RWPE2 (cell line): ENCODE results near the gene SCRG1.
A peak's percentile ranks its signal among the peaks of the same experiment; 100 is the strongest.

Source experiments
- ATAC-seq: fragments of 200-7000 bp; cut with Tn5 transposase; 3 replicates; pipeline ENCODE4 v1.9.1; 2021; ENCODE audit warnings: low read depth
- DNase-seq: peaks from one replicate; pipeline ENCODE4 v3.0.0-alpha.2; 2020; ENCODE audit warnings: low spot score
- H3K27ac ChIP-seq: fragments of 450-650 bp; 2 replicates; pipeline ENCODE4 v1.5.1; 2017; ENCODE audit warnings: mild to moderate bottlenecking; ENCODE audit not compliant: poor library complexity, severe bottlenecking
- H3K27me3 ChIP-seq: fragments of 250-450 bp; sonication (Bioruptor Pico); 2 replicates; pipeline ENCODE4 v1.5.1; 2021; ENCODE audit warnings: mild to moderate bottlenecking, moderate library complexity; ENCODE audit not compliant: insufficient read depth, poor library complexity, severe bottlenecking
- H3K36me3 ChIP-seq: fragments of 250-450 bp; sonication (Bioruptor Pico); 2 replicates; pipeline ENCODE4 v1.5.1; 2020; ENCODE audit warnings: low read depth, mild to moderate bottlenecking, moderate library complexity
- H3K4me1 ChIP-seq: fragments of 250-450 bp; sonication (Bioruptor Pico); 2 replicates; pipeline ENCODE4 v1.5.1; 2021; ENCODE audit warnings: mild to moderate bottlenecking, moderate library complexity; ENCODE audit not compliant: insufficient read depth, poor library complexity, severe bottlenecking
- H3K4me3 ChIP-seq: fragments of 250-450 bp; sonication (Bioruptor Pico); 2 replicates; pipeline ENCODE4 v1.5.1; 2021; ENCODE audit warnings: mild to moderate bottlenecking, moderate library complexity; ENCODE audit not compliant: severe bottlenecking
- H3K9me3 ChIP-seq: fragments of 250-450 bp; sonication (Bioruptor Pico); 2 replicates; pipeline ENCODE4 v1.5.1; 2021; ENCODE audit warnings: mild to moderate bottlenecking, moderate library complexity; ENCODE audit not compliant: severe bottlenecking
- CTCF ChIP-seq: fragments of 450-650 bp; IDR thresholded peaks from one replicate; pipeline ENCODE4 v1.5.1; 2017; ENCODE audit warnings: mild to moderate bottlenecking, moderate library complexity; ENCODE audit not compliant: poor library complexity, severe bottlenecking

SCRG1 gene

GRCh38 chr4:173360587-173361221 is 38.2 kb downstream of the SCRG1 start:
- ATAC-seq (0 out of 3 replicates have a peak, but pooled peaks have one; percentile 17), DNase-seq (no peak)
- Histone ChIP-seq H3K9me3 (no peaks in the 10 kb centered on the region), H3K4me3 (no peak overlapping the region), H3K27ac (no peak overlapping the region), H3K27me3 (no peaks in the 10 kb centered on the region), H3K4me1 (no peaks in the 10 kb centered on the region), H3K36me3 (peaks cover 6% of the 10 kb centered on the region; the same call in 1 of the 2 replicates)
- TF ChIP-seq CTCF: peak; percentile 38

GRCh38 chr4:173357939-173358338 is 41.0 kb downstream of the SCRG1 start:
- H3K4me3 ChIP-seq: no peak overlapping the region
- ATAC-seq: no peak
- no peaks in the 10 kb centered on the region for H3K4me1 ChIP-seq
- H3K36me3 ChIP-seq: no peaks in the 10 kb centered on the region
- DNase-seq: no peak
- H3K27me3 ChIP-seq: no peaks in the 10 kb centered on the region
- no peak for TF ChIP-seq CTCF
- no peaks in the 10 kb centered on the region for H3K9me3 ChIP-seq
- no peak overlapping the region for H3K27ac ChIP-seq

- Histone ChIP-seq H3K9me3 (peaks cover 2% of the 10 kb centered on the region), H3K4me3 (no peak overlapping the region), H3K36me3 (no peaks in the 10 kb centered on the region), H3K4me1 (peaks cover 16% of the 10 kb centered on the region), H3K27me3 (no peaks in the 10 kb centered on the region), H3K27ac (no peak overlapping the region)
- DNase-seq (no peak), ATAC-seq (no peak)
- TF ChIP-seq CTCF: no peak
Measured at GRCh38 chr4:173347467-173347866, 51.4 kb downstream of the SCRG1 start.

GRCh38 chr4:173346074-173346473 is 52.8 kb downstream of the SCRG1 start:
- Histone ChIP-seq H3K4me3 (no peak overlapping the region), H3K27me3 (no peaks in the 10 kb centered on the region), H3K36me3 (no peaks in the 10 kb centered on the region), H3K27ac (peak overlapping the region; percentile 74), H3K9me3 (peaks cover 2% of the 10 kb centered on the region), H3K4me1 (peaks cover 16% of the 10 kb centered on the region)
- peak; percentile 62 for DNase-seq
- TF ChIP-seq CTCF: no peak
- peak; percentile 89 for ATAC-seq

- TF ChIP-seq CTCF: no peak
- ATAC-seq: no peak
- Histone ChIP-seq H3K27ac (peak overlapping the region; percentile 74), H3K27me3 (no peaks in the 10 kb centered on the region), H3K36me3 (no peaks in the 10 kb centered on the region), H3K4me3 (no peak overlapping the region), H3K4me1 (peaks cover 16% of the 10 kb centered on the region), H3K9me3 (peaks cover 2% of the 10 kb centered on the region)
- no peak for DNase-seq
Measured at GRCh38 chr4:173345648-173346047, 53.3 kb downstream of the SCRG1 start.
